ENCODE results near the gene IL12RB1. TPM values are rescaled to one million over a fixed set of nuclear protein-coding genes. Genes with fewer than 3 reads are reported as not detected.

Gene IL12RB1
- total RNA-seq, 4 donors from 2014 or later = 0.15 to 3.5 (median 1.5) TPM

DNA sequence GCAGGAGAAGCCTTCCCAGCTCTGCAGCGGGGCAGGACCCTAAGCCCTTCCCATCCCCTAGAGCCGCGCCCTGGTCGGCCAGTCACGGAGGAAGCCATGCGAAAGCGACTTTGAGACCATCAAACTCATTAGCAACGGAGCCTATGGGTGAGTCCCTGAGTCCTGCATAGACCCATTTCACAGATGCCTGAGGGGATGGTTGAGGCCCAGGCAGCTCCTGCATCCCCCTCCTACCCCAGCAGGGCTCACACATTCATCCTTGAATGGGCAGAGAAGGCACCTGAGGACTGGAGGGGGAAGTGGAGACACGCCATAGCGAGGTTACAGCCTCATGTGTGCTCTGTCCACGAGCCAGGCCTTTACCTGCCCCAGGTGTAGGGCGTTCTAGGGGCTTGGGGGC is 42.1 kb upstream of the IL12RB1 start:
- H3K36me3 ChIP-seq = peaks cover 0 to 94% of the 10 kb centered on the region in 2 donors
- WGBS, 2 donors (ENCODE audit: low coverage in 1 of 2) = 96% methylated on average over 4 of the region's 12 CpGs; no CpG with 5 or more reads in 1 of the 2 donors

DNA sequence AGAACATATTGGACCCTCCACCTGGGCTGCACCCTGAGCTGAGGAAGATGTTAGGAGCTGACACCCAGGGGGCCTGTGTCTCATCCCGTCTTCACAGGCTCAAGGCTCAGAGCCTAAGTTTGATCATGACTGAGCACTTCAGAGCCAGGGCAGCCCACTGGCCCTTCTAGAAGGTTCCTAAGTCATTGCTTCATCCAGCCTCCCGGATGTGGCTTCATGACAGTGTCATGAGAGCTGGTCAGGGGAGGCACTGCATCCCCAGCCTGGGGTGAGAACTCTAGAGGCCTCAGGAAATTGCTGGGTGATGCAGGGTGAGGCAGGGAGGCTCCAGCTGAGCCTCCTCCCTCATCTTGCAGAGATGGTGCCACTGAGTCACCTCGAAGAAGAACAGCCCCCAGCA is 41.3 kb upstream of the IL12RB1 start:
- no peak for ATAC-seq
- H3K27ac ChIP-seq = no peak overlapping the region
- no peaks in the 10 kb centered on the region for H3K27me3 ChIP-seq
- WGBS, 2 donors (ENCODE audit: low coverage in 1 of 2) = no CpG with 5 or more reads among the region's 3 CpGs
- H3K36me3 ChIP-seq = peaks cover 0 to 94% of the 10 kb centered on the region in 2 donors
- no peaks in the 10 kb centered on the region for H3K4me1 ChIP-seq
- TF ChIP-seq CTCF (IDR thresholded peaks at IDR 0.05) (no peak), POLR2AphosphoS5 (IDR thresholded peaks at IDR 0.05) (no peak), POLR2A (IDR thresholded peaks at IDR 0.05) (no peak), EP300 (IDR thresholded peaks at IDR 0.05) (no peak)
- H3K4me3 ChIP-seq = no peak overlapping the region
- H3K9me3 ChIP-seq = no peaks in the 10 kb centered on the region

More for the DNA sequence above, 42.1 kb upstream of the IL12RB1 start:
- Histone ChIP-seq H3K9me3 (no peaks in the 10 kb centered on the region), H3K27ac (no peak overlapping the region), H3K4me3 (no peak overlapping the region), H3K27me3 (no peaks in the 10 kb centered on the region), H3K4me1 (no peaks in the 10 kb centered on the region)
- no peak for TF ChIP-seq EP300 (IDR thresholded peaks at IDR 0.05)
- TF ChIP-seq POLR2A (IDR thresholded peaks at IDR 0.05) = no peak
- no peak for TF ChIP-seq CTCF (IDR thresholded peaks at IDR 0.05)
- no peak for TF ChIP-seq POLR2AphosphoS5 (IDR thresholded peaks at IDR 0.05)
- no peak for ATAC-seq

GRCh38 chr19:18126097-18126496 is 39.4 kb upstream of the IL12RB1 start:
- no peaks in the 10 kb centered on the region for H3K9me3 ChIP-seq
- ATAC-seq = no peak
- no peak overlapping the region for H3K4me3 ChIP-seq
- no peak overlapping the region for H3K27ac ChIP-seq
- TF ChIP-seq CTCF (IDR thresholded peaks at IDR 0.05) (no peak), POLR2AphosphoS5 (IDR thresholded peaks at IDR 0.05) (no peak), POLR2A (IDR thresholded peaks at IDR 0.05) (no peak), EP300 (IDR thresholded peaks at IDR 0.05) (no peak)
- no peaks in the 10 kb centered on the region for H3K27me3 ChIP-seq
- peaks cover 0 to 89% of the 10 kb centered on the region in 2 donors for H3K36me3 ChIP-seq
- H3K4me1 ChIP-seq = no peaks in the 10 kb centered on the region
- 81% methylated on average over 2 of the region's 2 CpGs; no CpG with 5 or more reads in 1 of the 2 donors for WGBS, 2 donors (ENCODE audit: low coverage in 1 of 2)

DNA sequence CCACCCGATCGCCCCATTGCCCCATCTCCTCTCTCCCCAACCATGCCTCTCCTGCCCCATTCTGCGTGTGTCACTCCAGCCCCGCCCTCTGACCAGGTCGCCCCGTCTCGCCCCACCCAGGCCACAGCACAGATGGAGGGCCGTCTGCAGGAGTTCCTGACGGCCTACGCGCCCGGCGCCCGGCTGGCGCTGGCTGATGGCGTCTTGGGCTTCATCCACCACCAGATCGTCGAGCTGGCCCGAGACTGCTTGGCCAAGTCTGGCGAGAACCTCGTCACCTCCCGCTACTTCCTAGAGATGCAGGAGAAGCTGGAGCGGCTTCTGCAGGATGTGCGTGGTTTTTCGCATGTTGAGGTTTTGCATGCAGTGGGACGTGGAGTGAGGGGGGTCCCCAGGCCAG is 37.1 kb upstream of the IL12RB1 start:
- Histone ChIP-seq H3K9me3 (no peaks in the 10 kb centered on the region), H3K27ac (peak overlapping the region in 1 of 4 donors; percentile 38), H3K27me3 (no peaks in the 10 kb centered on the region), H3K4me3 (no peak overlapping the region), H3K4me1 (peaks cover 0 to 7% (median under 1%) of the 10 kb centered on the region in 3 donors), H3K36me3 (peaks cover 0 to 67% of the 10 kb centered on the region in 2 donors)
- 65% methylated on average over 4 of the region's 26 CpGs; no CpG with 5 or more reads in 1 of the 2 donors for WGBS, 2 donors (ENCODE audit: low coverage in 1 of 2)
- ATAC-seq = peak; percentile 31
- TF ChIP-seq POLR2AphosphoS5 (IDR thresholded peaks at IDR 0.05) = no peak
- TF ChIP-seq POLR2A (IDR thresholded peaks at IDR 0.05) = no peak

- H3K9me3 ChIP-seq = no peaks in the 10 kb centered on the region
- peaks cover 0 to 14% (median 6%) of the 10 kb centered on the region in 3 donors for H3K4me1 ChIP-seq
- peak overlapping the region in 2 of 4 donors; percentile 8 to 38 for H3K27ac ChIP-seq
- no peaks in the 10 kb centered on the region for H3K27me3 ChIP-seq
- 68 to 73% methylated on average over 3 to 16 of the region's 27 CpGs for WGBS, 2 donors (ENCODE audit: low coverage in 1 of 2)
- TF ChIP-seq POLR2AphosphoS5 (IDR thresholded peaks at IDR 0.05) (peak; percentile 9), CTCF (IDR thresholded peaks at IDR 0.05) (no peak)
- ATAC-seq = peak; percentile 48
- H3K4me3 ChIP-seq = no peak overlapping the region
- peaks cover 0 to 60% of the 10 kb centered on the region in 2 donors for H3K36me3 ChIP-seq
Observed at GRCh38 chr19:18122860-18123795, 36.4 kb upstream of the IL12RB1 start.

All from gastroesophageal sphincter (tissue), 4 donors.